Lower leg skin (tissue), 4 donors: ENCODE data around the gene MORC4. TPM values are rescaled to one million over a fixed set of nuclear protein-coding genes. Genes with fewer than 3 reads are reported as not detected.

Source experiments
- DNase-seq, 2 donors: peaks; one replicate each; pipeline ENCODE4 v3.0.0-alpha.2; 2019; ENCODE audit warnings: low spot score in 2 of 2
- H3K4me3 ChIP-seq: fragments of 200-600 bp; sonication (generic); 2 replicates; pipeline ENCODE4 v1.5.1; 2017; ENCODE audit warnings: mild to moderate bottlenecking, low read depth; ENCODE audit not compliant: poor library complexity, severe bottlenecking
- CTCF ChIP-seq, 3 donors: fragments of 450-650 bp; IDR thresholded peaks; one replicate each; pipeline ENCODE4 v1.5.1; 2016; ENCODE audit warnings: antibody characterized with exemption in 3 of 3, mild to moderate bottlenecking in 3 of 3, moderate library complexity in 2 of 3
- POLR2A ChIP-seq, 2 donors: fragments of 450-650 bp; IDR thresholded peaks; one replicate each; pipeline ENCODE4 v1.6.1; 2016 to 2017; ENCODE audit warnings: antibody characterized with exemption in 2 of 2, mild to moderate bottlenecking in 1 of 2, moderate library complexity in 1 of 2
- WGBS, 2 donors: methylation state at CpG; one replicate each; pipeline ENCODE4 v1.1.5; 2018; 5-methylcytosine and 5-hydroxymethylcytosine counted together
- intact Hi-C: fragments of 100-400 bp; cut with DNase I; formaldehyde crosslinking; loops from one replicate; pipeline ENCODE4 v1.15.0; 2023; ENCODE audit warnings: low total_unique reads
- total RNA-seq, 4 donors: library from RNA; depleted of rRNA; stranded (reverse); fragments of >200 nt; gene quantifications; one replicate each; pipeline ENCODE4 v1.1.0, GENCODE V29; 2016

Gene MORC4
- total RNA-seq, 4 donors from 2014 or later, result 19.9 to 27.3 (median 23.7) TPM

DNA sequence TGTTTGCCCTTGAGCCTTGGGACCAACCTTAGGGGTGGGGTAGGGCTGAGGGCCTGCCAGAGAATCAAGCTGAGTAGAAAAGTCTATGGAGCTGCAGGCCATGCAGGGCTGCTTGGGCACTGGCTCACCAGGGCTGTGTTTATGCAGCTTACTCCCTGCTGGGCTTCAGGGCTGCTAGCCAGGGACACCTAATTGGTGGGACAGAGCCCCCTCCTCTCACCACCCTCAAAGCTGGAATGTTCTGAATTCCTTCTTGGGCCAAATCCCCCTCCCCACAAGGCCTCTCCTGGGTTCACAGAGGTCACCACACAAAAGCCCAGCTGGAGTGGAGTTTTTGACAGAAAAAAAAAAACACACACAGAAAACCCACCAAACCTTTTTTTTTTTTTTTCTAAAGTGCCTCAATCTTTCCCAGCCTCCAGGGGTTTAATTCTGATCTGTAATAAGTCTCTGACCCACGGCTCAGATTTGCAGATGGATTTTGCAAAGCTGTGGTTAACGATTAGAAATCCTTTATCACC, 80.0 kb downstream of the MORC4 start, which contains the start of gene CLDN2:
TSS of gene CLDN2 (plus strand) at position 471 of the 521 bp plus-strand sequence. CDS start 7,827 bp downstream, outside the sequence.
- no peak for TF ChIP-seq POLR2A (IDR thresholded peaks at IDR 0.05)
- no peak for TF ChIP-seq CTCF (IDR thresholded peaks at IDR 0.05)
- no peak within 1 kb of the TSS for H3K4me3 ChIP-seq
- 54 to 67% methylated on average over 2 of the region's 2 CpGs for WGBS, 2 donors
- intact Hi-C loops, result no loop called here
- DNase-seq, result no peak

DNA sequence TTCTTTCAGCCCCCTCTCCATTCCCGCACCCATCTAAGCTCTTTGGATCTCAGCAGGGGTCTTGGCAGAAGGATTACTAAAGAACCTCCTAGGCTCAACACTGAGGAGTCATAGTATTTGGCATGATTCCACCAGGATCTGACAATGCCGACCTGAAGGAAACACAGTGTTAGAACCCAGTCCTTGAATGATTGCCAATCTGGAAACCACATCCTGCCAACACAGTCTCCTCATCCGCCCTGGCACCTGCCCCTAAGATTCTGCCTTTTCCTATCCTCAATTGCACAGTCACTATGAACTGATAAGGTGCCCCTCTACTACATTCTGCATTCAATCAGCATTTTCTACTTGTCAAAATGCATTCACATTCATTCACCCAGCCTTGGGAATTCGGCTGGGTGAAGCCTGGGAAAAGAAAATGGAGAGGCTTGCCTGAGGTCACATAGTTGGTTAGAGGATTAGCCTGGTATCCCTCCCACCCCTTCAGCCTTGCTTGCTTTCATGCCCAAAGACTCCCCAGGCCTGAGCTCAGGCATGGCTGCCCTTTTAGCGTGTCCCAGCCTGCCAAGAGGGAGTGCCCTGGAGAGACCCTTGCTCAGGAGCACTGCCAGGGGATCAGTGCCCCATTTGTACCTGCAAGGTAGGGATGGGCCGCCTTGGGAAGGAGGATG, 82.0 kb downstream of the MORC4 start:
- H3K4me3 ChIP-seq, result no peak overlapping the region
- intact Hi-C loops, result no loop called here
- 14 to 39% methylated on average over 4 to 6 of the region's 6 CpGs for WGBS, 2 donors
- TF ChIP-seq POLR2A (IDR thresholded peaks at IDR 0.05) (no peak), CTCF (IDR thresholded peaks at IDR 0.05) (no peak)
- no peak for DNase-seq

- no peak for TF ChIP-seq CTCF (IDR thresholded peaks at IDR 0.05)
- TF ChIP-seq POLR2A (IDR thresholded peaks at IDR 0.05), result no peak
- no peak for DNase-seq
- H3K4me3 ChIP-seq, result no peak overlapping the region
- 29 to 41% methylated on average over 2 of the region's 2 CpGs for WGBS, 2 donors
- intact Hi-C loops, result no loop called here
Observed at GRCh38 chrX:106912864-106913263, 87.1 kb downstream of the MORC4 start.

GRCh38 chrX:106906361-106906760, 93.7 kb downstream of the MORC4 start:
- no peak for TF ChIP-seq CTCF (IDR thresholded peaks at IDR 0.05)
- no peak for TF ChIP-seq POLR2A (IDR thresholded peaks at IDR 0.05)
- no peak for DNase-seq
- 61 to 72% methylated on average over 6 of the region's 6 CpGs for WGBS, 2 donors
- no peak overlapping the region for H3K4me3 ChIP-seq
- intact Hi-C loops, result no loop called here

DNA sequence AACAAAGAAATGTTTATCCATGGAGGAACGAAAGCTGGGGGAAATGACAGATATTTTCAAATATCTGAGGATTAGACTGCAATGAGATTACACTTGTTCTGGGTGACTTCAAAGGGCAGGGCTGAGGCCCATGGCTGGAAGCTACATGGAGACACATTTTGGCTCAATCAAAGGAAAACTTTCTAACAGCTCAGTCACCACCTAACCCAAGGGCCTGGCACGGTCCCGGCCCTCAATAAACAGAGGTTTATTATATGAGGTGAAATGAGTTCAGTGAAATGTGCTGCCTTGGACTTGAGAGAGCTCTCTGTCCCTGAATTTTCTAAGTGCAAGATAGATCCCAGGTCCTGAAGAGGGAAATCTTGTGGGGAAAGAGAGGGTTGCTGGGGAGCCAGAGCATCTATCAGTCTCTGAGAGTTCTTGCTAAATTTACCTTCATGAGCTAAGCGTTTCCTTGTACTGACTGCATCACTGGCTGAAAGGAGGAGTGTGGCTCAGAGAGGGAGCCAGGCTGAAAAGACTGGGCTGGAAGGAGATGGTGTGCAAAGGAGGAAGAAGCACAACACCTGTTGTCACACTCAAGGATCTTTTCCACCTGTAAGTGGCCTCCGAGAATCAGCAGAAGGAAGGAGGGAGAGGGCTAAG, 94.8 kb downstream of the MORC4 start:
- 48 to 62% methylated on average over 5 of the region's 5 CpGs for WGBS, 2 donors
- TF ChIP-seq CTCF (IDR thresholded peaks at IDR 0.05) (no peak), POLR2A (IDR thresholded peaks at IDR 0.05) (no peak)
- no peak for DNase-seq
- H3K4me3 ChIP-seq, result no peak overlapping the region
- intact Hi-C loops, result no loop called here
